Measurements from ENCODE around the gene MARCKSL1.

MARCKSL1 gene, protein sequence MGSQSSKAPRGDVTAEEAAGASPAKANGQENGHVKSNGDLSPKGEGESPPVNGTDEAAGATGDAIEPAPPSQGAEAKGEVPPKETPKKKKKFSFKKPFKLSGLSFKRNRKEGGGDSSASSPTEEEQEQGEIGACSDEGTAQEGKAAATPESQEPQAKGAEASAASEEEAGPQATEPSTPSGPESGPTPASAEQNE

GRCh38 chr1:32335790-32336590, at the start of gene MARCKSL1:
Gene MARCKSL1 (minus strand): TSS chr1:32336233. CDS start chr1:32336033, 200 bp downstream.
- CTCF ChIA-PET = interaction anchor here (0.6 to 2.8 kb wide), 9 partner anchors 9 to 153 kb away, joined by 3 to 15 read pairs (median 4); partner anchors contain the start of genes EIF3I and TMEM234
- peak within 1 kb of the TSS; percentile 77 for H3K4me3 ChIP-seq (ENCODE audit: low read depth, low read length)
- POLR2A ChIA-PET = interaction anchor here (0.5 to 2.4 kb wide), 35 partner anchors 8 to 263 kb away, joined by 3 to 38 read pairs (median 5); partner anchors contain the start of genes BSDC1, CCDC28B, FAM167B and FAM229A
- TF ChIP-seq CTCF (IDR thresholded peaks at IDR 0.05; ENCODE audit: insufficient read depth, low read length, missing control alignments) = no peak
- DNase-seq (ENCODE audit: low read depth, low spot score) = no peak

DNA sequence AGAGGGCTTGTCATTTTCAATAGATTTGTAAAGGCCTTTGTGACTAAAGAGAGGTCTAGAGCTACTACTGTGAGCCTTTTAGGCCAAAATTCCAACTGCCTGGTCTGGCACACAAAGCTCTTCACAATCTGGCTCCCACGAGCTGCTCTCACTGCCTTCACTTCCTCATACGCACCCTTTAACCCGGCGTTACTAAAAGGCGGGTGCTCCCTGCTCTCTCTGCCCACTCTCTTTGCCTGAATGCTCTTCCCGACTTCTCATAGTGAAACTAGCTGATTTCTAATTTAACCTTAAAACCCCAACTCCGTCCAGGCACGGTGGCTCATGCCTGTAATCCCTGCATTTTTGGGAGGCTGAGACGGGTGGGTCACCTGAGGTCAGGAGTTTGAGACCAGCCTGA, 44.0 kb upstream of the MARCKSL1 start:
- no peak for DNase-seq (ENCODE audit: low read depth, low spot score)
- ChIA-PET CTCF (interaction anchor here (0.7 to 1.0 kb wide), 2 partner anchors 17 to 164 kb away, joined by 4 read pairs; partner anchors contain the start of gene TSSK3), POLR2A (interaction anchor here (1.1 kb wide), 1 partner anchor 138 kb away, joined by 3 read pairs; no protein-coding TSS in a partner anchor)
- no peak for TF ChIP-seq CTCF (IDR thresholded peaks at IDR 0.05; ENCODE audit: insufficient read depth, low read length, missing control alignments)
- H3K4me3 ChIP-seq (ENCODE audit: low read depth, low read length) = no peak overlapping the region

- CTCF ChIA-PET = interaction anchor here (1.3 to 1.4 kb wide), 2 partner anchors 10 to 162 kb away, joined by 4 to 7 read pairs; no protein-coding TSS in a partner anchor
- no peak for DNase-seq (ENCODE audit: low read depth, low spot score)
Observed at GRCh38 chr1:32377541-32378220, 41.6 kb upstream of the MARCKSL1 start.

GRCh38 chr1:32376199-32376598, 40.2 kb upstream of the MARCKSL1 start:
- POLR2A ChIA-PET = interaction anchor here (1.1 to 1.2 kb wide), 3 partner anchors 11 to 40 kb away, joined by 3 read pairs; partner anchors contain the start of genes BSDC1 and MARCKSL1

More at GRCh38 chr1:32377541-32378220, 41.6 kb upstream of the MARCKSL1 start:
- no peak for TF ChIP-seq CTCF (IDR thresholded peaks at IDR 0.05; ENCODE audit: insufficient read depth, low read length, missing control alignments)
- POLR2A ChIA-PET = interaction anchor here (1.2 kb wide), 1 partner anchor 17 kb away, joined by 3 read pairs; the partner anchor contains the start of gene BSDC1
- H3K4me3 ChIP-seq (ENCODE audit: low read depth, low read length) = no peak overlapping the region

GRCh38 chr1:32373996-32374592, 38.1 kb upstream of the MARCKSL1 start:
- CTCF ChIA-PET = interaction anchor here (1.2 kb wide), 1 partner anchor 10 kb away, joined by 4 read pairs; no protein-coding TSS in a partner anchor
- H3K4me3 ChIP-seq (ENCODE audit: low read depth, low read length) = no peak overlapping the region
- no peak for TF ChIP-seq CTCF (IDR thresholded peaks at IDR 0.05; ENCODE audit: insufficient read depth, low read length, missing control alignments)
- no peak for DNase-seq (ENCODE audit: low read depth, low spot score)
- POLR2A ChIA-PET = no interaction called here

More at GRCh38 chr1:32376199-32376598, 40.2 kb upstream of the MARCKSL1 start:
- DNase-seq (ENCODE audit: low read depth, low spot score) = no peak
- TF ChIP-seq CTCF (IDR thresholded peaks at IDR 0.05; ENCODE audit: insufficient read depth, low read length, missing control alignments) = no peak
- CTCF ChIA-PET = interaction anchor here (1.0 to 1.4 kb wide), 3 partner anchors 11 to 161 kb away, joined by 3 to 5 read pairs (median 3); no protein-coding TSS in a partner anchor
- no peak overlapping the region for H3K4me3 ChIP-seq (ENCODE audit: low read depth, low read length)

Measured in AG04449 (cell line).